GM19452 (cell line): ENCODE results near the gene ALDH3A1.
"Not testable (repeated sequence)": the region's sequence is repeated elsewhere in the genome, so short reads cannot be mapped to it uniquely, and the experiment has no call there.

Source experiments
- ATAC-seq: cut with Tn5 transposase; IDR thresholded peaks from one replicate; pipeline ENCODE4 v1.9.1; 2021; ENCODE audit not compliant: unreplicated experiment

Gene ALDH3A1

DNA sequence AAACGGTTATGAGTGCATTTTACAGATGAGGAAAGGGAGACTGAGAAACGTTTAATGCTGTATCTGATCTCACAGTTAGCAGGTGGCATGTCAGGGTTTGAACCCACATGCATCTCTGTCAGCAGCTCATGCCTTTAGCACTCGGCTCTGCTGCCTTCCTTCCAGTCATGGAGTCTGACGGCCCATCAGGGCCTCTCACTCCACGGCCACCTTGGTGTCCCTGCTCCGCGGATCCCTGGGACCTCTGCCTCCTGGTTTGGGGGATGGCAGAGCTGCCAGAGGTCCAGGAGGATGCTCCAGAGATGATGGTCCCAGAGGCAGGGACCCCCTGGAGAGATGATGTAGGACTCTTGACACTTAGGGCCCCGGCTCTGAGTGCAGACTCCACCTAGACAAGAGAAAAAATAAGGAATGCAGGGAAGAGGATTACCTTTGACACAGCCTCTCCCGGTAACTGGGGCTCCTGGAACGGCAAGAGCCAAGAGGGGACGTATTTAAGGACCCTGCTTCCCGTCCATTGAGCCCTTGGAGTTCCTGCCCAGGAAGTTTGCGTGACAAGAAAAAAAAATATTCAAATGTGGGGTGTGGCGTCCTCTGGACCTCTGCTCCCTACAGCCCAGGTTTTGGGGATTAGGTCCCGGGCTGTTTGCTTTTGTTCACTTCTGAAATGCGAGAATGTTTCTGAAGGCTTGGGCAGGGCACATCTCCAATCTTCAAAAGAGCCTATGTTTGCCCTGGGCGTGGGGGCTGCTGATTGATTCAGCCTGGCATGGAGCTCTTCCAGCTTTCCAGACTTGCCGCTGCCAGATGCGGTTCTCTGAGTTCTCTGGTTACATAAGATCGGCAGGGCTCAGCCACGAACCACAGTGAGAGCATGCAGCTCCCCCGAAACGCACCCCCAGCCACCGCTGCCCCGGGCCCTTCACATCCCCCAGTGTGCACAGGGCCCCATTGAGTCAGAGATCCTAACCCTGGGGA is at the start of gene ALDH3A1:
ALDH3A1 (minus strand) TSS at position 470 of the 978 bp plus-strand sequence. CDS start 3,169 bp downstream, outside the sequence.
- no peak for ATAC-seq

DNA sequence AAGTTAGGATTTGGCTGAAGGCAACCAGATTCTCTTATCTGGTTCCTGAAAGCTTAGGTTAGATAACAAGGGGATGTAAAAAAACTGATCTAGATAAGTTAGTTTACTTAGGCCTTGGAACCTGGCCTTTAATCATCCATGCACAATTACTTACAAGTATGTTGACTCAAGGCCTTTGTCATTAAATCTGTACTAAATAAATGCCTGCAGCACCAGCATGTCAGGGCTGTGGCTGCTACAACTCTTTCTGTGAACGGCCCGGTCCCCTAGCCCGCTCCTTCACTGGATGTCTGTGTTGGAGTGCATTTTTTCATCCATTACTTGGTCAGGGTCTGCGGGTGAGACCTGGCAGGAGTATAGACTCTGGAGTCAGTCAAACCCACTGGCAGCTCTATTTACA is 48.4 kb upstream of the ALDH3A1 start:
- ATAC-seq = no peak

DNA sequence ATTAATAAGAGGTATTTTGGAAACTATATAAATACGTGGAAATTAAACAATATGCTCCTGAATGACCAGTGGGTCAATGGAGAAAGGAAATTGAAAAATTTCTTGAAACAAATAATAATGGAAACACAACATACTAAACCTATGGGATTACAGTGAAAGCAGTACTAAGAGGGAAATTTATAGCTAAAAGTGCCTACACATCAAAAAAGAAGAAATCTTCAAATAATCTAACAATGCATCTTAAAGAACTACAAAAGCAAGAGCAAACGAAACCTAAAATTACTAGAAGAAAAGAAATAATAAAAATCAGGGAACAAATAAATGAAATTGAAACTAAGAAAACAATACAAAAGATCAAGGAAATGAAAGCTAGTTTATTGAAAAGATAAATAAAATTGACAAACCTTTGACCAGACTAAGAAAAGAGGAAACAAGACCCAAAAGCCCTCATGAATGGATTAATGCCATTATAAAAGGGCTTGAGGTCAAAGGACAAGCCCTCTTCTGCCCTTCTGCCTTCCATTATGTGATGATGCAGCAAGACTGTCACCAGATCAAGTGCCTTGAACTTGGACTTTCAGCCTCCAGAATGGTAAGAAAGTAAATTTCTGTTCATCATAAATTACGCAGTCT is 43.9 kb upstream of the ALDH3A1 start:
- ATAC-seq = no peak

DNA sequence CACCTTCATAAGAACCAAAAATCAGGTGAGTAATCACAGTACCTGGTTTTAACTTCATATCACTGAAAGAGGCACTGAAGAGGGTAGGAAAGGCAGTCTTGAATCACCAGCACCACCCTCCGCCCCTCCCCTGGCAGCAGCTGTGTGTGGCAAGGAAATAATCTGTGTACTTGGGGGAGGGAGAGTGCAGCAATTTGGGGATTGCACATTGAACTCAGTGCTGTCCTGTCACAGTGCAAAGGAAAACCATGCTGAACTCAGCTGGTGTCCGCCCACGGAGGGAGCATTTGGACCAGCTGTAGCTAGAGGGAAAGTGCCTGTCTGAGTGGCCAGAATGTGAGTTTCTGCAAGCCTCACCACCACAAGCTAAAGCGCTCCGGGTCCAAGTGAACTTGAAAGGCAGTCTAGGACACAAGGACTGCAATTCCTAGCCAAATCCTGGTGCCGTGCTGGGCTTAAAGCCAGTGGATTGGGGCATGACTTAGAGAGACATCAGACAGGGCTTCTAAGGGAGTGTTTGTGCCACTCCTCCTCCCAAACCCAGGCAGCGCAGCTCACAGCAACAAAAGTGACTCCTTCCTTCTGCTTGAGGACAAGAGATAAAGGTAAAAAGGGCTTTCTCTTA is 39.7 kb upstream of the ALDH3A1 start:
- ATAC-seq = no peak

GRCh38 chr17:19785854-19786253 is 37.8 kb upstream of the ALDH3A1 start:
- ATAC-seq = no peak

DNA sequence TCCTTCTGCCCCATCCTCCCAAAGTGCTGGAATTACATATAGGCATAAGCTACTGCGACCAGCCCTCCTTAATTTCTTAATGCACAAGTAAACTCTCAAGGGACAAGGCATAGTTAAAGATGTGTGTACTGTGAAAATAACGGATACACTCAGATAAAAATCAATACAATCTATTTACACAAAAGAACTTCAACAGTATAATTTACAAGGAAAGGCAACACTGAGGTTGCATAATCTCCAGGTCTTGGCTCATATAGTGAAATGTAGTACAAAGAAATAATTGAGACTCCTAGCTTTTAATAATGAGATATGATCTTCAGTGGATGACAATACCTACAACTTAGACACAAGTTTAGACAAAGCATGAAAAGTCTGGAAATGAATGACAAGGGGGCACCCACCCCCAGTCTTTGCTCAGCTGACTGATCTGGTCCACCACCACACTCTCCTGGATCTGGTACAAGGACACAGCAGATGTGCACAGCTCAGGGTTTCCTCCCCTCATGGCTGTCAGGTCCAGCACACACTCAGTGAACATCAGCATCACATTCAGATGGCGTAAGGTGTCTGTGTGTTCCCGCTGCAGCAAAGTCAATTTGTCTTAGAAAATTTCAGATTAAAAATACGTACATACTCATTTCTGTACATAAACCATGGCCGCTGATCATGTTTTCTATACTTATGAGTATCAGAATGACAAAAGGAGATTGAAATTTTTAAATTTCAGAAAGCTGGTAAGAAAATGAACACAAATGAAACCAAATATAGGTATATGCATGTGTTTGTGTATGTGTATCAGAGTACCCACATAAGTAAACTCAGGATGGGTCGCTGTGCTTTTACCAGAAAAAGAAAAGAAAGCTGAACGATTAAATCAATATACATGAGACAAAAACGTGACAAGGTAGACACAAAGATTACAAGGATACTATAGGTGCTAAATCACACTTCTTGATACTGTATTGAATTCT is 33.7 kb upstream of the ALDH3A1 start:
- ATAC-seq = no peak

GRCh38 chr17:19780846-19781245 is 32.7 kb upstream of the ALDH3A1 start:
- no peak for ATAC-seq

GRCh38 chr17:19773534-19773933 is 25.4 kb upstream of the ALDH3A1 start:
- no peak for ATAC-seq

DNA sequence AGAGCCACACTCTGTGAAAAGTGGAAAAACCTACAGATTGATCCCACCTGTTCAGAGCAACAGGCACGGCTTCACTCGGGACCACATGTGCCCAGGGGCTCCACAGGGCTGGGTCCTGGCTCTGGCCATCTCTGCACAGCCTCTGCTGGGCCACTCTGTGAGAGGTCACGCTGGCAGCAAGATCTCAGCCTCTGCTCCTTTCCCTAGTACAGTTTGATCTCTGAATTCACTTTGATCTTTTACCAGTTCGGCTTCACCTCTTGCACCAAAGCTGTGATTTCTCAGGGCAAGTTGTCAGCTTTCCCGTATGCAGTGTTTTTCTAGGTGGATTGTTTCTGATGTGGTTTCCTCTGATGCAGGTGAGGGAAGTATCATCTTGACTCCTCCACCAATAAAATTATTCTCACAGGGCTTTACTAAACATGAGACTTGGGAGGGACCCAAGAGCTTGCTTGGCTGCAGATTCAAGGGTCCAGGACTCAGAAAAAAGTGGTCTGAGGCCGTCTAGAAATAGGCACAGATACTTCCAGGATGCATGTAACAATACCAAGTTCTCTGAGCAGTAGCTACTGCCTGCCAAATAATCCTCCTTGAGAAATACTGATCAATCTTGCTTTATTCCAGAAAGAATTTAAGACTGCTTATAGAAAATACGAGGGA is 24.0 kb upstream of the ALDH3A1 start:
- no peak for ATAC-seq

GRCh38 chr17:19770985-19771735 is 23.1 kb upstream of the ALDH3A1 start:
- no peak for ATAC-seq

DNA sequence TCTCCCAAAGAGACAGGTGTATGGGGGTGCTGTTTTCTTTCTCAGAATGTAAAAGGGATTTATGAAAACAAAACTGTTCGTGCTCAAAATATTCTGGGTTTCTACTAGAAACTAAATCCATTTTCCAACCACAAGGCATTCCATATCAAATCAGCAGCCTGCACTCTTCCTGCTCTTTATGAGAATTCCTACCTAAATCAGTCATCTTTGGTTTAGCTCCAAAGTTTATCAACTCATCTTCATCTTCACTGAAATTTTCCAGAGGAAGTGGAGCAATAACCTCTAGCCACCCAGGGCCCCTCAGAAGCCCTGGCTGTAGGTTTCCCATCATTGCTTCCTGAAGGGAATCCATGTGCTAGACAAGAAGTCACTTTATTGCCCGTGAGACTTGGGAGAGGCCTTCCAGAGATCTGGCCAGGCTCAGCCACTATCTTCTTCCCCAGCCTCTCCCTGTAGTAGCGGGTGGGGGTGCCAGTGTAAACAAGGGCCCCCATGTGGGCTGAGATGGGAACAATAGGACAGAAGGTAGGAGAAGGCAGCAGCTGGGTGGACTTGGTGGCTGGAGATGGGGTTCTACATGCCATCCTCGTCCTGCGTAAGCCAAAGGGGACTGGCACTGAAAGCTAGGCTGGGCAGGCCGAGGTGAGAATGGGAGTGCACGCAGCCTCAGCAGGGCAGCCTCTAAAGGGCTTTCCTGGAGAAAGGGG is 22.0 kb upstream of the ALDH3A1 start:
- no peak for ATAC-seq

- ATAC-seq = no peak
These were observed 20.1 kb upstream of the ALDH3A1 start for GRCh38 chr17:19768046-19768782.

- ATAC-seq = no peak
These were observed 18.5 kb upstream of the ALDH3A1 start for GRCh38 chr17:19766421-19767270.

- no peak for ATAC-seq
These were observed 17.9 kb upstream of the ALDH3A1 start for GRCh38 chr17:19766016-19766415.

- not testable (repeated sequence) for ATAC-seq
These were observed 15.9 kb upstream of the ALDH3A1 start for GRCh38 chr17:19763991-19764390.

- no peak for ATAC-seq
These were observed 15.3 kb upstream of the ALDH3A1 start for GRCh38 chr17:19763416-19763815.

- ATAC-seq = no peak
These were observed 14.4 kb upstream of the ALDH3A1 start for GRCh38 chr17:19762515-19762961.
